T47D (cell line): ENCODE measurements around the gene RNF181.
A peak's percentile ranks its signal among the peaks of the same experiment; 100 is the strongest.
"Not testable (repeated sequence)": the region's sequence is repeated elsewhere in the genome, so short reads cannot be mapped to it uniquely, and the experiment has no call there.

ENCODE experiments used
- DNase-seq, 2 experiments: peaks; one replicate each; pipeline versions ENCODE4 v3.0.0 to v3.0.0-alpha.2; 2011 to 2012; ENCODE audit warnings: low read depth in 1 of 2, low spot score in 1 of 2
- JUND ChIP-seq: IDR thresholded peaks from 2 replicates; pipeline ENCODE4 v1.6.1; 2012; ENCODE audit warnings: low read depth
- in situ Hi-C: cut with HindIII; loops from 2 replicates; pipeline ENCODE4 v1.10.0; 2016; ENCODE audit warnings: low sequenced_read_pairs, low pct_unique_long_range_greater_than_20kb

The RNF181 gene

DNA sequence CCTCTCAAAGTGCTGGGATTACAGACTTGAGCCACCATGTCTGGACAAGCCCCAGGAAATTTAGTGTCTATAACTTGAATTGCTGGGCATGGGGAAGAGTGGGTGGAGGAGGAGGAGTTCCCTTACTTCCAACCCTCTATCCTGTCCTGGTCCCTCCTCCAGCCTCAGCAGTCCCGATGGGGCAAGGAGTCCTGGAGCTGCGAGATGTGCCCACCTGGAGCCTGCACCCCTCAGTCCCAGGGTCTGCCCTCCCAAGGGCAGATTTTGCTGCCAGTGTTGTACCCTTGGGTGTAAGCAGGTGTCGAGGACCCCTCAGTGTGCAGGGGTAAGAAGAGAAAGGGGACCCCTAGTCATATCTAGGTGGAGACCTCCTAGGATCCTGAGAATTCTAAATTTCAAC is 15.3 kb upstream of the RNF181 start:
- no peak for TF ChIP-seq JUND
- DNase-seq: no peak
- in situ Hi-C loops: no loop called here

GRCh38 chr2:85582492-85582891 is 13.1 kb upstream of the RNF181 start:
- TF ChIP-seq JUND: no peak
- in situ Hi-C loops: no loop called here
- no peak for DNase-seq

GRCh38 chr2:85583667-85584353 is 11.7 kb upstream of the RNF181 start:
- DNase-seq: no peak
- in situ Hi-C loops: no loop called here
- TF ChIP-seq JUND: no peak

DNA sequence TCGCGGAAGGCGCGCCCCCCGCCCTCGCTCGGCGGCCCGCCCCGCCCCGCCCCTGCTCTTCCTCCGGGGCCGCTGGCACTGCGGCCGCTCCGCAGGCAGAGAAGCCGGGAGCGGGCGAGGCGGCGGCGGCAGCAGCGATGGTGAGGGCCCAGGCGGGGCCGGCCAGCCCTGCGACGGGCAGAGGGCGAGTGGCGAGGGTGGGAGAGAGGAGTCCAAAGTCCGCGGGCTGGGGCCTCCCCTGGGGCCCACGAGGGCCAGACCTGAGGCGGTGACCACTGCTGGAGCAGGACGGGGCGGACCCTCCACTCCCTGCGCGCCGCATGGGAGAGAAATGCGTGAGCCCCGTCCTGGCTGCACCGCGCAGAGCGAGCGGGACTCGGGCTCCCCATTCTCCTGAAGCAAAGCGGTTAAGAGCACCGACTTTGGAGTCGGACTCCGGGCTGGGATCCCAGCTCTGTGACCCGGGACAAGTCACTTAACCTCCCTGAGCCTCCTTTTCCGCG is 11.1 kb upstream of the RNF181 start, which contains the start of gene VAMP5:
Gene VAMP5, plus strand, starts transcription at position 78 of the 503 bp plus-strand sequence. Its CDS starts 60 bp downstream, at position 138.
- TF ChIP-seq JUND: no peak
- in situ Hi-C loops: no loop called here
- no peak for DNase-seq

GRCh38 chr2:85584857-85585780 is 10.4 kb upstream of the RNF181 start:
- in situ Hi-C loops: no loop called here
- DNase-seq: no peak
- TF ChIP-seq JUND: no peak

DNA sequence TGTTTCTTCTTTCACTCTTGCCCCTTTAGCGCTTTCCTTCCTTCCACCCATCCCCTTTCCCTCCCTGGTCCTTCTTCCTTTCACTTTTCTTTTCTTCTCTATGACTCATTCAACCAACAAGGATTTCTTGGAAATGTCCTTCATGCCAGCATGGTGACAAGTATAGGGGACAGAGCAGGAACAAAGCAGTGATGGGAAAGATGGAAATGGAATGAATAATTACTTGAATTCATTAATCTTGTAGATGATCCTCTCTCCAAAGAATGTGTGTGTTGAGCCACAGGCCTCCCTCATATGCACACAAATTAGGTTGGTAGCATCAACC is 9.8 kb upstream of the RNF181 start:
- no peak for DNase-seq
- in situ Hi-C loops: no loop called here
- no peak for TF ChIP-seq JUND

DNA sequence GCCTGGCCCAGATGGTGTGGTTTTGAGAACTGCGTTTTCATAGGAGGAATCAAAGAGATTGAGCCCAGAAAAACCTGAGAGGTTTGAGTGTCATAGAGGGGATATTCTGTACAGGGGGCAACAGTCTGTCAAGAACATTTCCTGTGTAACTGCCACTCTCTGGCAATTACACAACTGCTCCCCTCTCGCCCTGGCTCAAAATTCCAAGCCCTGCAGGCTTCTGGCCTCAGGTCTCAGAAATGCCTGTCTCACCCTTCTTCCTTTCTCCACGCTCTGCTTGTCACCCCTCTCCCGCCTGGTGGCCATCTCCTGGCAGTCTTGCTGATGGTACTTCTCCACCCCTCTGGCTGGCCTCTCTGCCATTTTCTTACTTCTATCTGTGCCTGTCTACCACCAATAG is 7.3 kb upstream of the RNF181 start:
- in situ Hi-C loops: no loop called here
- no peak for DNase-seq
- TF ChIP-seq JUND: no peak

DNA sequence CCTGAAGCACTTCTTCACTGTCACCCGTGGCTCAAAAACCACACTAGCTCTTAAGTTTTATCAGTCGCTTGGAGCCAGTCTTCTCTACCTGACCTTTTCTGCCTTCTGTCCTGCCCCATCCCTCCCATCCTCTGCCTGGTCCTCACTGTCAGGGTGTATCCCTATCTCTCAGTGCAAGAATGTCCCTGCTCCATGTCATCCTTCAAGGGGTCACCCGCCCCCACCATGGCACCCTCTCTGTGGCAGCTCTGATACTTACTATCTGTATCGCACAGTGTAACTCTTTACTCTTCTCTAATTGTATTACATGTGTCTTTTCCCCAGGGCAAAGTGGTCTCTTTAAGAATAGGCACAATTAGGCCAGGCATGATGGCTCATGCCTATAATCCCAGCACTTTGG is 6.9 kb upstream of the RNF181 start:
- in situ Hi-C loops: no loop called here
- no peak for DNase-seq
- no peak for TF ChIP-seq JUND

DNA sequence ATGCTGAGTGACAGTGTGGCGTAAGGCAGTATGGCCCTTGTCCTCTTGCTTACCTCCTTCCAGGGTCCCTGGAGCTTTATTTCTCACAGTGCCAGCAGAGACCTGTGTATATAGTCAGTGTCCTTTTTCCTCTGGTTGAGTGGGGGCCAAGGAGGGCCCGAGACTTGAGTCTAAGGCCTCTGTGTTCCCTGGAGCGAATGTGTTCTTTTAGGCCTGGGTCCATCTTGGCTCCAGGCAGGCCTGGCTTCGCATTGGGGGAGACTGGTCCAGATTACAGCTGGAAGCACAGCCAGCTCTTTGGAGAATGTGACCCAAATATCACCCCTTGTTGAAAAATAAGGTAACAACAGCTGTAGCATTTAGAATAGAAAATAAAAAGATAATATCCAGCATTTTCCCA is 6.4 kb upstream of the RNF181 start:
- no peak for DNase-seq
- in situ Hi-C loops: no loop called here

DNA sequence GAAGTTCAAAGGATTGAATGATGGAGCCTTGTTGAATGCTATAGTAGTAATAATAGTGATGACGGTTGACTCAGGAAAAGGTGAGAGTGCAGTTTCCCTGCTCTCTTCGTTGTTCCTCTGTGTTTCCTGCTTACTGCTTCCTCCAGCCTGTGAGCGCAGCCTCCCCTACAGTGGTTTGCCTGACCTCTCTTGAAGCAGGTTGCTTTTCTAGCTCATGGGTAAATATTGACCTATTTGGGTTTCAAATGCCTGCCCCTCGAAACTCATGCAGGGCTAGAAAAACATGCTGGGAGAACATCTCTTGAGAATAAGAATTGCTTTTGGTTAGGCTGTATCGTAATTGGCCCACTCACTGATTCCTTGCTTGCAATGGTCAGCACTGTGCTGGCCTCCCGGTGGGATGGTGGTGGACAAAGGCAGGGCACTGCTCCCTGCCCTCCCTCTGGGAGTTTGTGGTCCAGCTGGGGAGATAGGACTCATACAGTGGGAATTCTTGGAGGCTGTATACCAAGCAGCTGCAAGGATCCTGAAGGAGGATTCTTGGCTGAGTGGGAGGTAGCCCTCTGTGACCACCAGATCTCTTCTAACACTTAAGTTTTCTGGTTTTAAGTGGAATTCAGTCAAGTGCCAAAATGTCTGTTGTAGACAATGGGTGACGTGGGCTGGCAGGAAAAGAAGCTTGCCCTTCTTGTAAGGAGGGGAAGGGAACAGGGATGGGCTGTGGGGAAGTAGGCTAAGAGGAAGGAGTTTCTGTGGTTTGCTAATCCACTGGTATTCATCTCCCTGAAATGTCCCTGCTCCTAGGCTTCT is 5.4 kb upstream of the RNF181 start:
- peak in 1 of 2 experiments; percentile 86 for DNase-seq
- TF ChIP-seq JUND: no peak
- in situ Hi-C loops: no loop called here

More for the DNA sequence above, 6.4 kb upstream of the RNF181 start:
- TF ChIP-seq JUND: no peak

GRCh38 chr2:85590950-85591349 is 4.6 kb upstream of the RNF181 start:
- DNase-seq: peak in 1 of 2 experiments; percentile 53
- TF ChIP-seq JUND: no peak
- in situ Hi-C loops: no loop called here

GRCh38 chr2:85591563-85591962 is 4.0 kb upstream of the RNF181 start:
- in situ Hi-C loops: no loop called here
- DNase-seq: no peak
- TF ChIP-seq JUND: no peak

GRCh38 chr2:85592299-85592698 is 3.2 kb upstream of the RNF181 start:
- in situ Hi-C loops, DNase-seq: not testable (repeated sequence)
